Endothelial cell of hepatic sinusoid (primary cell): Measurements from ENCODE around the gene CRHR2.
"Not testable (repeated sequence)": the region's sequence is repeated elsewhere in the genome, so short reads cannot be mapped to it uniquely, and the experiment has no call there.

Experiments used
- in situ Hi-C: cut with HindIII; loops from 2 replicates; pipeline ENCODE4 v1.10.0; 2017; ENCODE audit warnings: low sequenced_read_pairs

The CRHR2 gene

DNA sequence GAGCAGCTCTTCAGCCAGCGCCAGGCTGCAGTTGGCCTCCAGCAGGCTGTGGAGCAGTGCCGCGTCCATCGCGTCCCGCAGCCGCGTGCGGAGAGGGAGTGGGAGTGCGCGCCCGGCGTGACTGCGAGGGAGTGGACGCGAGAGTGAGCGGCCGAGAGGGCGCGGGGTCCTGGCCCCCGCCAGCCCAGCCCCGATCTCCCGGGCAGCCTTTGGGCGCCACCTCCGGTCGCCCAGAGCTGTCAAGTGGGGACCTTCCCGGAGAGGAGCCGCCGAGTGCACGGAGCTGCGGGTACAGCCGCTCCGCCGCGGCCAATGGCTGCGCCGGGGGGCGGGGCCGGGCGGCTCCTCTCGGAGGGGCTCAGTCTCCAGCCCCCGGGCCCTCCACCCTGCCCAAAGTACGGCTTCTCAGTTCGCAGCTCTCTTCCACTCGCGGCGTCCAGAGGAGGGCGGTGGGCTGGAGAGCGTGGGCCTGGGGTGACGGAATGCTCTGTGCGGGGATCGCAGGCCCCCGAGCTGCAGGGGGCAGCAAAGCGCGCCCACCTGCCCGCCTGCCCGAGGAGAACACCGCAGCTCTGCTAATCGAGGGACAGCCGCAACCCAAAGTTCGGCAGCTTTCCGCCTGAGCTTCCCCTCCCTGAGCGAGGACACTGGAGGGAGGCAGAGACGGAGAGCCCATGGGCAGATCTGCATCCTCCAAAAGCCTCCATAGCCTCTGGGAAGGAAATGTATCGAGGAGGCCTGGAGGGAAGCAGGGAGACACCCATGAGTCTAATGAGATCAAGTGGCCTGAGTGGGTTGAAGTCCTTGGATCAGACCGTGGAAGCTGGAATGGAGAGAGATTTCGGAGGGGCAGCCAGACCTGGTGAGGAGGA, at the start of gene CRHR2:
Gene CRHR2, minus strand, starts transcription at position 245 of the 872 bp plus-strand sequence. Its CDS starts 176 bp downstream, at position 69.
- in situ Hi-C loops, result loop anchor here (5.0 kb wide), 1 partner anchor 50 kb away; no protein-coding TSS in a partner anchor

DNA sequence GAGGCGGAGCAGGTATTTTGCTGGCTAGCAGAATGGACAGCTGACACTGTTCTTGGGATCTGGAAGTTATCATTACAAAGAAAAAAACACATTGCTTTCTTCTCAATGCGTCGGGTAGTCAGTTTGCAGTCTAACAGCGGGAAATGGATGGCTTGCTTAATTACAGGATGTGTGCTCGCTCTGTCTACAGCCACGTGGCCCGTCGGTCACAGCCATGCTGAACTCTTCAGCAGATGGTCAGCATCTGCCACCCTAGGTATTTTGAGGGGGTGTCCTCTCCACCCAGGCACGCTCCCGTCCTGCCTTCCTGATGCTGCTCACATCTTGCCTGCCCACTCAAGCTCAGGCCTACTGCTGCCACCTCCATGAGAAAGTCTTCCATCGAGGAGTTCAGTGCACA, 49.3 kb upstream of the CRHR2 start:
- in situ Hi-C loops, result loop anchor here (5.0 kb wide), 1 partner anchor 49 kb away; the partner anchor contains the start of gene CRHR2

DNA sequence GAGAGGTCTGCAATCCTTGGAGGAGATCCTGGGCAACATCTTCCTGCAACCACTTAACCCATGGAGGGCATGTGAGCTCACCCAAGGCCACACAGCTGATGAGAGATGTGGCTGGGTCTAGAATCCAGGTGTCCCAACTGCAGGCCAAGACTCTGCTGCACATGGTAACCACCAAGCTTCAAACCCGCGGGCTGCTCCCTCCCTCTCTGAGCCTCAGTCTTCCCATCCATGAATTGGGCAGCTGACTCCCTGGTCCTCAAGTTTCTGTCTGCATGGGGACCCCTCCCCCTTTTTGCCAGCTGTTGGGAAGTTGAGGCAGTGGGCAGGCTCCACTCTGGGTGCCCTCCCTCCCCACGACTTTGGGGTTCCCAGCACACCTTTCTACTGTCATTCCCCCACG, 48.7 kb upstream of the CRHR2 start:
- in situ Hi-C loops, result loop anchor here (5.0 kb wide), 1 partner anchor 49 kb away; the partner anchor contains the start of gene CRHR2

DNA sequence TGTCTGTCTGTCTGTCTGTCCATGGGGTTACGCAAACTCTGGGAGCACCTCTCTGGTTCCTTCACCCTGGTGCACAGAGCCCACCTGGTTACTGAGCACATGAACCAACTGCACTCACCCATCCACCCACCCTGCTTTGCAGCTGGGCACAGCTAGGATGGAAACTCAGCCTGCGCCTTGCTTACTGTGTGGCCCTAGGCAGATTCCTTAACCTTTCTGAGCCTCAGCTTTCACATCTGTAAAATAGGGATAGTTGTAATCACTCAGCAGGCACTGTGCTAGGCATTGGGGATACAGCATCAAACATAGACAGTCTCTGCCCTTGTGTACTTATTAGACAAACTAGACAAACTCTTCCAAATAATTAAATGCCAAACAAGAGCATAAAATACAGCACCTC, 47.8 kb upstream of the CRHR2 start:
- in situ Hi-C loops, result loop anchor here (5.0 kb wide), 1 partner anchor 48 kb away; the partner anchor contains the start of gene CRHR2

DNA sequence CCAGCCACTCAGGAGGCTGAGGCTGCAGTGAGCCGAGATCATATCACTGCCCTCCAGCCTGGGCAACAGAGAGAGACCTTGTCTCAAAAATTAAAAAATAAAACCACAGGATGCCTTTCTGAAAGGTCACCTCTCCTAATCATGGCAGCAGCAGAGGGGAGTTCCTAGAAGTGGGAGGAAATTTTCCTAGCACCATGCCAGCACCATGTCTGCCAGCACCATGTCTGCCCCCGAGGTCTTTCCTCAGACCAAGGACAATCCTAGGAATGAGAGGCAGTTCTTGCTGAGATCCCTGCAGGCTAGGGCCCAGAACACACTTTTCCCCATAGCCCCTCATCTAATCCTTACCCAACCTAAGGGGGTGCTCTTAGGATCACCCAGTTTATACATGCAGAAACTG, 47.4 kb upstream of the CRHR2 start:
- in situ Hi-C loops, result loop anchor here (5.0 kb wide), 1 partner anchor 47 kb away; the partner anchor contains the start of gene CRHR2

DNA sequence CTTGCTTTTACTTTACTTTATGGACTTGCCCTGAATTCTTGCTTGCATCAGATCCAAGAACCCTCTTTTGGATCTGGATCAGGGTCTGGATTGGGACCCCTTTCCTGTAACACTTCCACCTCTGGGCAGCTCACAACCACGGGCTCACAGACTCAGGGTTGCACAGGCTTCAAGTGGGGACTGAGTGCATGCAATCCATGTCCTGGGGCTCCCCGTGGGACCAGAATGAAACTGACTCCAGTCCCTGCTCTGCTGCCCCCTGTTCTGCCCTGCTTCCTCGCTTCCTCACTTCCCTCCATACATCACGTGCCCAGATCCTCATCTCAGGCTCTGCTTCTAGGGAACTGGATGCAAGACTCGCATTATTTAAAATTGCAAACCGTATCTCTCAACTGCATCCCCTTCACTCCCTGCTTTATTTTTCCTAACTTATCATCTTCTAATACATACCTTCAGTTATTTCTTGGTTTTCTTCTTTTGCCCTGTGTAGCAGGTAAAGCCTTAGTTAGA, 46.4 kb upstream of the CRHR2 start:
- in situ Hi-C loops, result no loop called here

DNA sequence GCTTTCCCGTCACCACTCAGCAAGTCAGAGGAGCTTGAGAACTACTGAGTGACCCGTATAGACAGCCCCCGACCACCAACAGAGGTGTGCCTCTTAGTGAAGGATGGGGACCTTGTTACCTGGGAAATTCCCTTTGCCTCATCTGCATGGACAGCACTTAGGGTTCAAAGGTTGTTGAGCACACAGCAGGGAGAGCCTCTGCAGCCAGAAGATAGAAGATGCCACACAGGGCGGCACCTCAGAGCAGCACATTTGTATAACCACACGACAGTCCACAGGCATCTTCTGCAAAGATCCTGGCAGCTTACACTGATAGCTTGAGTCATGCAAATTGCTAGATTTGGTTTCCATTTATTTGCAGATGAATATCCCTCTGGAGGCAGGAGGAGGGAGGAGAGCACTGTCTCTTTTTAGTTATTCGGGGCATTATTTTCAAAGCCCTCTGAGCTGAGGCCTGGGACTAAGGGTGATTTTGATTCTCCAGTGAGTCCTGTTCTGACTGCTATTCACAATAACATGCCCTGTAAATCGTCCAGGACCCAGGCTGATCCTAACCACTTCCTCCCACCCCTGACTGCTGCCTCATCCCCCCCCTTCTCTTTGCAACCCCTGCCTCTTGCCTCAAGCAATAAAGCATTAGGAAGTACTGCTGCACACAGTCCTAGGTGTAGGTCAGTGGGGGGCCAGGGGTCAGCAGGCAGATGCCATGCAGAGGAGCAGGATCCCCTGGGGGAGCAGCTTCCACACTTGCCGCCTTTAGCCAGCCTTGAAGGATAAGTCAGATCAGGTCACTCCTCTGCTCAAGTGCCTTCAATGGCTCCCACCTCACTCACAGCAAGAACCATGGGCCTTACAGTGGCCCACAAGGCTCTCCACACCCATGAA, 45.0 kb upstream of the CRHR2 start:
- in situ Hi-C loops, result no loop called here

- in situ Hi-C loops, result no loop called here
Measured at GRCh38 chr7:30726296-30727006, 44.2 kb upstream of the CRHR2 start.

GRCh38 chr7:30723776-30724175, 41.5 kb upstream of the CRHR2 start:
- in situ Hi-C loops, result no loop called here

- in situ Hi-C loops, result no loop called here
Measured at GRCh38 chr7:30722671-30723070, 40.4 kb upstream of the CRHR2 start.

GRCh38 chr7:30722187-30722586, 39.9 kb upstream of the CRHR2 start:
- in situ Hi-C loops, result no loop called here

- in situ Hi-C loops, result no loop called here
Measured at GRCh38 chr7:30721211-30721610, 39.0 kb upstream of the CRHR2 start.

DNA sequence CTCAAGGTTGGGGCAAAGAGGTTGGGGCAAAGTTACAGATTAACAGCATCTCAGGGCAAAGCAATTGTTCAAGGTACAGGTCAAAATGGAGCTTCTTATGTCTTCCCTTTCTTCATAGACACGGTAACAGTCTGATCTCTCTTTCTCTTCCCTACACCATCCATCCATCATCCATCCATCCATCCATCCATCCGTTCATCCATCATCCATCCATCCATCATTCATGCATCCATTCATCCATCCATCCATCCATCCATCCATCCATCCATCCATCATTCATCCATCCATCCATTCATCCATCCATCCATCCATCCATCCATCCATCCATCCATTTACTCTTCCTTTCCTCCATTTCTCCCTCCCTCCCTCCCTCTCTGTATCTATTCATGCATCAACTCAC, 37.2 kb upstream of the CRHR2 start:
- in situ Hi-C loops, result not testable (repeated sequence)

DNA sequence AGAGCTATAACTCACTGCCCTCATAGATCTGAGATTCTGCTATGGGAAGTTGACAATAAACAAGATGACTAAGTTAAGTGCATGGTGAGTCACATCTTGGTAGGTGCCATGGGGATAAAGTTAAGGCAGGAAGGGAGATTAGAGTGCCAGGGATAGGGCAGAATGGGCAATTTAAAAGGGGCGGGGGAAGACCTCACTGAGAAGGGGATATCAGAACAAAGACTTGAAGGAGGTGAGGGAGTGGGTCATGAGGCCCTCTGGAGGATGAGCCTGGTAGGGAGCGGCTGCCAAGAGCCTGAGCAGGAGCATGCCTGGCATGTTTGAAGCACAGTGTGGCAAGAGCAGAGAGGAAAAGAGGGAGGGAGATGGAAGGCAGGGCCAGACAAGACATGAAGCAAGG, 34.9 kb upstream of the CRHR2 start:
- in situ Hi-C loops, result no loop called here

DNA sequence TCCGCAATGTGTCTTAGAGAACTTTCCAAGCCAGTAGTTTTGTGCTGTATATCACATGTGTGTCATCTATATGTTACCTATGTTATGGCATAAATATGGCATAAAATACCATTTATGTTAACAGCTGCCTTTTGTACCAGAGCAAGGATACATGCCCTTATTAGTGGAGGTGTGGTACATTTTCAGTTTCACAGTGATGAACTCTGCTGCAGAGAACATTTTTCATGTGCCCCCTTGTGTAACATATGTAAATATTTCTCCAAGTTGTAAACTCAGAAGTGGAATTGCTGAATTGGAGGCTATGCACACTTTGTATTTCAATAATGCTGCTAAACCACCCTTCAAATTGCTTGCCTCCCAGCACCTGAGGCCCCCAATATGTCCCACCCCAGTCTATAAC, 31.9 kb upstream of the CRHR2 start:
- in situ Hi-C loops, result no loop called here

GRCh38 chr7:30713392-30713791, 31.1 kb upstream of the CRHR2 start:
- in situ Hi-C loops, result no loop called here

- in situ Hi-C loops, result no loop called here
Measured at GRCh38 chr7:30710669-30711068, 28.4 kb upstream of the CRHR2 start.

- in situ Hi-C loops, result no loop called here
Measured at GRCh38 chr7:30709549-30709948, 27.3 kb upstream of the CRHR2 start.

DNA sequence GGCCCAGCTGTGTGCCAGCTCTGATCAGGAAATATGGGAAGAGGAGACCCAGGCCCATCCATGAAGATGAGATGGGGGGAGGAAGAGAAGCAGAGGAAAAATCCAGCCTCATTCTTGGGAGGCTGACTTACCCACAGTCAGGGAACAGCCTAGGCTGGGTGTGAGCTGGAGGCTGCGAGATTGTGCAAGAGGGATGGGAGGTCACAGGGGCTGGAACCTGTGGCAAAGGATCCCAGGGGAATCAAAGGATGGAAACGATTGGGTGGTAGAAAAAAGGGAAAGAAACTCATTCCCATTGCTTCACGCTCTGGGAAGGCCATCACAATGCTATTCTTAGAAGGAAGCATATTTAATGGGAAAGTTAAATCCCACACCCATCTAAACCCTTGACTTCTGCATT, 26.7 kb upstream of the CRHR2 start:
- in situ Hi-C loops, result no loop called here

DNA sequence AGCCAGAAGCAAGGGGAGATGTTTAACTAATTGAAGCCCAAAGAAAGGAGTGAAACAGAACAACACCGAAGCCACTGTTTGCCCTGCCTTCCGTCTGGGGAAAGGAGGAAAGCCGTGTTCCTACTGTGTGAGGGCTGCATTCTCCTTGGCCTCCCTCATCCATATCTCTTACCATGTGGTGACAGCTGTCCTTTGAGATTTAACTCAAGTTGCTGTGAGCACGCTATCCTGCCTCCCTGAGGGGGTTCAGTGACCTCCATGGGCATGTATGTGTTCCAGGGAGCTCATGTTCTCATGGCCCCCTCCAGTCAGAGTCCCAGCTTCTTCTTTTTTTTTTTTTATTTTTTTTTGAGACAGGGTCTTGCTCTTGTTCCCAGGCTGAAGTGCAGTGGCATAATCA, 26.2 kb upstream of the CRHR2 start:
- in situ Hi-C loops, result no loop called here
